GM12801 (cell line): Measurements from ENCODE around the gene OGFOD3.

Source experiments
- CTCF ChIP-seq: IDR thresholded peaks from one replicate; pipeline ENCODE4 v1.5.1; 2011; ENCODE audit warnings: control low read depth; ENCODE audit not compliant: insufficient read length; ENCODE audit errors: extremely low read depth

The OGFOD3 gene

DNA sequence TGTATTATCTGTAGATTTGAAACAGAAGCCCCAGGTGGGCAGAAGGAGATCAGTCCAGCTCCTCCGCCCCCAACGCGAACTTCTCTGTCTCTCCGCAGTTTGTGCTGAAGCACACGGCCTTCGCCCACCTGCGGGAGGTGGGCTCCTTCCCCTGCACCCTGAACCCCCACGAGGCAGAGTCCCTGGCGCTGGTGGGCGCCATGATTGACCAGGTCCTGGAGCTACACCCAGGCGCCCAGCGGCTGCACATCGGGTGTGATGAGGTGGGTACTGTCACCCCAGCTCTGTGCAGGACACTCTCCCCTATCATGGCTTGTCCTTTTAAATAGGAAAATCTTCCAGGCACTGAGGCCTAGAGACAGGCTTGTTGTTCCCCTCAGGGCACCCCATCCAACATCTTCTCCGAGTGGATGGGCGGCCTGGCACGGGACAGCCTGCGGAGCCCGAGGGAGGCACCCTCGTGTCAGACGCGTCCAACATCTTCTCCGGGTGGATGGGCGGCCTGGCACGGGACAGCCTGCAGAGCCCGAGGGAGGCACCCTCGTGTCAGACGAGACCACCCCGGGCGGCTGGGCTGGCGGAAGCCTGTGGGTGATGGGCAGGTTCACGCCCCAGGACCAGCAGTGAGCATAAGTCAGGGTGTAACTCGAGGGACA, 15.3 kb upstream of the OGFOD3 start:
- TF ChIP-seq CTCF, result no peak

DNA sequence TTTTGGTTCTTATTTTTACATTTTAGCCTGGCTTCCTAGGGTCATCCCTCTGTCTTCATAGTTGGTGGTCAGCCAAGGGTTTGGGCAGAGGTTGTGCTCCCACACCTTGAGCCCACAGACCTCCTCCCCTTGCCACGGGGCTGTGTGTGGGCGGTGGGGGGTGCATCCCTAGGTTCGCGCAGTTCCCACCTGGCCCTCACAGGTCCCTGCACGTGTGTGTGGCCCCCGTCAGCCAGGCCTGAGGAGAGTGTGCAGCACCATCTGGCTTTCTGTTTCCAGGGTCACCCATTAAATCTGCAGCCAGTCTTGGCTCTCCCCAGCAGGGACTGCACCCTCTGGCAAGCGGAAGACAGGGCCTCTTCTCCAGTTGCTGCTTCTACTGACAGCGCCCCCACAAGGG, 13.6 kb upstream of the OGFOD3 start:
- TF ChIP-seq CTCF, result no peak

DNA sequence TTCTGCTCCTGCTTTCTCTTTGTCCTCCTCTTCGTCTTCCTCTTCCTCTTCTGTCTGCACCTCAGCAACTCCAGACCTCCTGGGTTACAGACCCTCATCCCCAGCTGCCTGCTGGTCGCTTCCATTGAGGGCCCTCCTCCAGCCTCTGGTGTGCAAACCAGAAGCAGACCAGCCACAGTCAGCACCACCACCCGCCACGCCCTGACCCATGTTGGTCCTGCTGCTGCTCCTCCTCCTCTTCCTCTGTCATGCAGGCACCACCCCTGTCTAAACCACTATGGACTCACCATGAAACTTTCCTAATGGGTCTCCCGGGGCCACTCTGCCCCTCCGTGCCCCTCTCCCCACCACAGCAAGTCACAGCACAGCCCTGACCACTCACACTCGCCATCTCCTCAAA, 11.4 kb upstream of the OGFOD3 start:
- no peak for TF ChIP-seq CTCF

GRCh38 chr17:82428546-82428945, 10.2 kb upstream of the OGFOD3 start:
- no peak for TF ChIP-seq CTCF

- TF ChIP-seq CTCF, result no peak
Measured at GRCh38 chr17:82424863-82425159, 6.4 kb upstream of the OGFOD3 start.

- TF ChIP-seq CTCF, result no peak
Measured at GRCh38 chr17:82424001-82424862, 5.8 kb upstream of the OGFOD3 start.

DNA sequence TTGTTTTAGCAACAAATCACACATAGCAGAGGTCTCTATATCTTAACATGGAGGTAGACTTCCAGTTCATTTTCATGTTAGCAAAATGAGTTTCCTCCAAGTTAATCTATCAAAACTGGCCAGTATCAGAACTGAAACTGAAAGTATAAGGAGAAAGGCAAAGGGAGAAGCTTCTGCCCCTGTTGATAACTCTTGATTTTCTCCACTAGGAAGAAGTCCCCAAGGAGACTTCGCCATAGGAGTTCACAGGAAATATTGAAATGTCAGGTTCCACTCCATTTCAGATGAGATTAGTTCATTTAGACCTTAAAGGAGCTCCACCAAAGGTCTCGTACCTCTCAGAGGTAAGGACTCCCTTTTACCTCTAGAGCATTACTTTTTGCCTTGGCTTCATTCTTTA, 1.2 kb upstream of the OGFOD3 start:
- TF ChIP-seq CTCF, result no peak
